GM19395 (cell line): ENCODE measurements around the gene ATAT1.

Experiments
- ATAC-seq: cut with Tn5 transposase; IDR thresholded peaks from one replicate; pipeline ENCODE4 v1.9.1; 2021; ENCODE audit warnings: mild to moderate bottlenecking, moderate library complexity; ENCODE audit not compliant: unreplicated experiment

The ATAT1 gene

DNA sequence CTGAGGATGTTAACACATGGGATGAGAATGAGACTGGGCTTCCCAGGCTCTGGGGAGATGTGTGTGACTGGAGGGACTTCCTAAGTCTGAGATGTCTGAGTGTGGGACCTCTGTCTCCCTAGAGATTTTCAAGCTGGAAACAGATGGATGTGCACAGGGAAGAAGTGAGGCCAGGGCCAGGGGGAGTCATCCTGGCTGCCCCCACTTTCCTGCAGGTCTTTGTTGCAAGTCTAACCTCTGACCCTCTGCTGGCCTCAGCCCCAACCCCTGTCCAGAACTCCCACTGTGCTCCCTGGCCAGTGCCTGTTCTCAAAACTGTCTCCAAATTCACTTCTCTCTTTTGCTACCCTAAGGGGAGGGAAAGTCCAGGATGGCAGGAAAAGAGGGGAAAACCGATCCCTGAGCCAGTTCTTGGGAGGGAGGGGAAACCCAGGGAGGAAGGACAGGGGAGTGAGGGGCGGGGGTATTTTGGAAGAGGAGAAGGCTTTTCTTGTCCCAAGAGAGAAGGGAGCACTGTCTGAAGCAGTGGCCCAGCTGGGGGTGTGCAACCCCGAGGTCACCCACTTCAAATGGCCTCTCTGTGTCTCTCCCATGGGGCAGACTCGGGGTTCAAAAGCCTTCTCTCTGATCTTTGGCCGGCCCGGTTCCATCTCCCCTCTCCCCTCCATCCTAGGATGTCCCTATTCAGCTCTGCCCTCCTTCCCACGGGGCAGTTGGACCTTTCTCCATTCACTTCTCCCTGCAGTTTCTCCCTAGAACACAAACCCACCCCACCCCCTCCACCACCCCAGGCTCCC, 56.7 kb downstream of the ATAT1 start:
- no peak for ATAC-seq

DNA sequence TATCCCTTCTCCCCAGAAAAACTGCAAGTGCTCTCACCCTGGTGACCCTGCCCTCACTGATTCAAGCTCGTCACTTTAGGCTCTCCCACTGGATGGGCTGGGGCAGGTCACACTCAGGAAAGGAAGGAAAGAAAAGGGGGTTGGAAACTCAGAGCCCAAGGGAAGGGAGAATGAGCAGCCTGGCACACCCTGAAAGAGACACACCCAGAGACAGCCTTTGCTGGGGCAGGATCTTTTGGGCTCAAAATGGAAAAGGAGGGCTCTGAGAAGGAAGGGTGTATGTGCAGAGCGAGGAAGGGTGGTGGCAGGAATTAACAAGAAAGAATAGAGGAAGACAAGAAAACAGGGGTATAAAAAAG, 57.3 kb downstream of the ATAT1 start:
- no peak for ATAC-seq

DNA sequence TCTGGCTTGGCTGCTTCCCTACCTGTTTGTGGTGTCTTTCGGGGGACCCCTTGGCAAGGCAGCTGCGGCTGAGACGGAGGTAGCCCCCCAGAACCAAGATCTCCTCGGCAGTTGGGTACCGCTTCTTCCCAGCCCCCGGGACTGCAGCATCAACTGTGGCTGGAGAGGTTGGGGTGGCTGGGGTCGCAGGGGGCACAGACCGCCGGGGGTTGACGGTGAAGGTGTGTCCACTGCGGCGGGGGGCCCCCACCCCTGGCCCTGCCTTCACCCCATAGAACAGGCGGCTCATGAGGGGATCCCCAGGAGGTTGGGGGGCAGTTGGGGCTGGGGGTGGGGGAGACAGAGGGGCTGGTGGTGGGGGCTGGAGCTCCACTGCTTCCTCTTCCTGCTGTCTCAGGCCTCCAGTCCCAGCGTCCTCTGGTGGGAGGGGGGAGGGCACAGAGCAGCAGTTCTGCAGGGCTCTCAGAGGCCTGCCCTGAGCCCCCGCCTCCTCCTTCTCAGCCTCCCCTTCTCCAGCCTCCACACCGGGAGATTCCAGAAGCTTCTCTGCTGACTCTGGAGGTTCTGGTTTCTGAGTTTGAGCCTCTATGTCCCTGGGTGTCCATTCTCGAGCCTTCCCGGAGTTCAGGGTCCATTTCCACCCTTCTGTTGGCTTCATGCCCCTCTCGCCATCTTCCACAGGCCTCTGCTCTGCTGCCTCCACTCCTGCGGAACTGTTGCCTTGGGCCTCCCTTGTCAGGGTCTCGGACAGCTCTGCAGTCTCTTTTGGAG, 57.9 kb downstream of the ATAT1 start:
- no peak for ATAC-seq

DNA sequence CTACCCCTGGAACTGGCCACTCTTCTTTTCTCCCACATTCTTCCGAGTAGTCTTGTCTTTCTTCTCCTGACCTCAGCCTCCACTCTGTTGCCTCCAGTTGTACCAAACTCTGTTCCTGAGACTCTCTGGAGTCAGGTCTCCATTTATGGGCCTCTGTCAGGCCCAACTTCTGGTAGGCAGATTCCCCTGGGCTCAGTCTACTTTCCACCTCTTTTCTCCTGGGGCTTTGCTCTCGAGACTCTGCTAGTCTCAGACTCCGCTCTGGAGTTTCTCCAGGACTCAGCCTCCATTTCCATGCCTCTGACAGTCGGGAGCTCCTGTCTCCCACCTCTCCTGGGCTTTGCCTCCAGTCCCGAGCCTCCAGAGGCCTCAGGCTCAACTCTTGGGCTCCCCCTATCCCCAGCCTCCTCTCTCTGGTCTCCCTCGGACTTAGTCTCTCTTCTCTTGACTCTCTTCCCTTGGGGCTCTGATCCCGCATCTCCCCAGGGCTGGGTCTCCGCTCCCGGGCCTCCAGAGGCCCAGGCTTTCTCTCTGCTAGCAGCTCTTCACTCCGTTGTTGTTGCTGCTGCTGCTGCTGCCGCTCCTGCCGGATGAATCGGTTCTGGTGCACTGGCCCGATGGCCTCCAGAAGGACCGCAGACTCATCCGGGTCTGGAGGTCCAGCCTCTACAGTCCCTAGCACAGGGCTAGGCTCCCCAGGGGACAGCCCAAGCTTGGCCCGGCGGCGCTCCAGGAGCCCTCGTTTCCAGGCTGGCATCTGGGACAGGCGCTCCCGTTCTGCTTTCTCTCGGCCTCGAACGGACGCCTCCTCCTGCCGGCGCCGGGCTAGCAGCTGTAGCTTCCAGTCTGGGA, 58.7 kb downstream of the ATAT1 start:
- ATAC-seq = no peak

DNA sequence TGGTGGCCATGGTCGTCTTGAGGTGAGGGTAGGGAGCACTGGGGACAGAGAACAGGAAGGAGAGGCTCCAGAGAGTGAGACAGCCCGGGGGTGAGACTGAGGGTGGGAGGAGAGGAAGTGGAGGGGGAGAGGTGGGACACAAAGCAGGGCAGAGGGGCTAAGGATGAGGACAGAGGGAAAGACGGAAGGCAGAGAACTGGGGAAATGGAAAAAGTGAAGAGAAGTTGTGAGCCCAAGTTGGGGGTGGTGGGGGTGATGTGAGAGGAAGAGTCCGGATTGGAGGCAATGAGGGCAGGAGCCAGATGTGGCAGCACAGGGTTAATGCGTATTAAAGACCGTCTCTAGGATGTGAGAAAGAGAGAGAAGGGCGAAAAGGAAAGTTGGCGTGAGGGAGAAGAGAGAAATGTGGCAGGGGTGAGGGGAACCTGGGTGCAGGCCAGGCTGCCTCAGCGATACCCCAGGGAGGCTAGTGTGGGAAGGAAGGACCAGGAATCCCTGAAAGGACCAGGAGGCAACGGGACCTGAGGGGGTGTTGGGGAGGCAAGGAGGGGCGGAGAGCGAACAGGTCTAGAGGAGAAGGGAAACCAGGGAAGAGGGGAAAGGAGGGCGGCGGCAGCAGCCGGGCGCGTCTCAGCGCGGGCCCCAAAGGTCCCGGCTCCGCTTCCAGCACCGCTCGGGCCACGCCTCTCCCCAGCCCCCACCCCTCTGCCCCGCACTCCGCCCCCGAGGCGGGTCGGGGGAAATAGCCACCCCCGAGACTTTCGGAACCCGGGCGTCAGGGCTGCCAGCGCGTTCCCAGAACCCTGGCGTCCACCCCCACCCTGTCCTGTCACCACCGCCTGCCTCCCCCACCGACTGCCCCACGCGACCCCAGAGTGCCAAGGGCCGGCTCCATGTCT, 59.6 kb downstream of the ATAT1 start, which contains the start of gene PPP1R18:
TSS of gene PPP1R18 (minus strand) at position 637 of the 899 bp plus-strand sequence. CDS start at position 10, 627 bp downstream.
- ATAC-seq = peak; percentile 7

DNA sequence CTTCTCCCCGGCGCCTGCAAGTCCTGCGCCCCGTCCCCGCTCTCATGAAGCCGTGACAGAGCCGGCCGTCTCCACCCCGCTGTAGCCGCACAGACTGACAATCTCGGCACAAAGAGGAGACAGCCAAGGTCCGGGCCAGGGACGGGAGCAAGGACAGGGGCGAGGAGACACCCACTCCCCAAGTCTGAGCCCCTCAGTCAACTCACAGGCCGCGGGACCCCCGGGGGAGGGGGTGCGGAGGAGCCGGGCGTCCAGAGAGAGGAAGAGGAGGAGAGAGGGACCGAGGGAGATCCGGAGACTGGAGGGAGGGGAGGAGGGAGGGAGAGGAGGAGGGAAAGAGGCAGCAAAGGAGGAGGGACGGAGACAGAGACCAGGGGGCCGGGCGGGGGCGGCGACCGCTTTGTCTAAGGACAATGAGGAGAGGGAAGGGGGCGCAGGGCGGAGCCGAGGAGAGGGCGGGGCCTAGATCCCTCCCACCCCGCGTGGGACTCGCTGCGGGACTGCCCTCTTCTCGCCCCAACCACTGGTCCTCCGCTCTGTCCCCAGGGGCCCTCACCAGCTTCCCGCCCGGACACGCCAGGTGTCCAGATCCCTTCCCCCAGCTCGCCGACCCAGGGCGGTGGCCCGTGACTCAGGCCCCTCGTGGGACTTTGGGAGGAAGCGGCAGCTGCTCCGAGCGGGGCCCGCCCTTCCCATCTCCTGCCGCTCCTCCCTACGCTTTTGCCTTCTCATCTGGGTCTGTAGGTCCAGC, 60.4 kb downstream of the ATAT1 start:
- ATAC-seq = peak; percentile 49

DNA sequence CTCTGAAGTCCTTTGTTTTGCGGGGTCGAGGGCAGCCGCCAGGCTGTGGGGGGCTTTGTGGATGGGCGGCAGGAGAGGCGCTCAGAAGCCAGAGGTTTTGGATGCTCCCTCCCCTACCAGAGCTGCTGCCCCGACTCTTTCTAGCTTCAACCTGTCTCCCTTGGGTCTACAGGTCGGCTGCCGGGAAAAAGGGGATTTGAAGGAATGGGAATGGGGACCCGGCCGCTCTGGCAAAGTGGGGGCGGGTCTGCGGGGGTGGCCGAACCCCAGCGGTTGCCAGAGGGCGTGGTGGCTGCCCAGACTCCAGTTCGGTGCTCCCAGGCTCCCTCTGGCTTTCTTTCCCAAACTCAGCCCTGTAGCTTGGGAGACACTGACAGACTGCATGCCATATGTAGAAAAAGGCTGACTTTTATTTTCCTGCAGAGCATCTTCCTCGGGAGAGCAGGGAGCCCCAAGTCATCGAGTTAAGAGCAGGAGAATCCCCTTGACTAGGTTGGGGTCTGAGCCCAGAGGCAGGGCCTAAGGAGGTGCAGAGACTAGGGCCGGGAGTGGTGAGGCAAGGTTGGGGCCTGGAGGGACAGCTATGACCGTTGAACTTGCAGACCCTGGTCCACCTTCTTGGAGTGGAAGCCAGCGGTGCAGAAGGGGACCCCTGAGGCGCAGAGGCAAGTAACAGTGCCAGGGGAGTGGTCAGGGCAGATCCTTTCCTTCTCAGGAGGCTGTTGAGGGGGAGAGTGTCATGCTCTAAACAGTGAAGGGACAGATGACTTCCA, 61.2 kb downstream of the ATAT1 start:
- no peak for ATAC-seq

DNA sequence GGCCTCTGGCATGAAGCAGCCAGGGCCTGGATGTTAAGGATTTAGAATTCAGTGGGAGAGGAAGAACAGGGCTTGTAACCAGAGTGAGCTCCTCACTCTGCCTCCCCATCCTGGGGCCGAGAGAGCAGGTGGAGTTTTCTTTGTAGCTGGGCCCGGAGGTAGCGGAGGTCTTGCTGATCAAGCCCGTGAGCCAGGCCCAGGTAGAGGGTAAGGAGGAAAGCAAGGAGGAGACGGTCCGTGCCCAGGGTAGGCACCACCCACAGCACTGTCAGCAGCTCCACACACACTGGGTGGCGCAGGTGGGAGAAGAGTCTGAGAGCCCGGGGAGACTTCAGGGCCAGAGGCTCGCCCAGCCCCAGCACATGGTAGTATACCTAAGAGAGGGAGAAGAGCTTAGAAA, 61.9 kb downstream of the ATAT1 start:
- ATAC-seq = no peak

DNA sequence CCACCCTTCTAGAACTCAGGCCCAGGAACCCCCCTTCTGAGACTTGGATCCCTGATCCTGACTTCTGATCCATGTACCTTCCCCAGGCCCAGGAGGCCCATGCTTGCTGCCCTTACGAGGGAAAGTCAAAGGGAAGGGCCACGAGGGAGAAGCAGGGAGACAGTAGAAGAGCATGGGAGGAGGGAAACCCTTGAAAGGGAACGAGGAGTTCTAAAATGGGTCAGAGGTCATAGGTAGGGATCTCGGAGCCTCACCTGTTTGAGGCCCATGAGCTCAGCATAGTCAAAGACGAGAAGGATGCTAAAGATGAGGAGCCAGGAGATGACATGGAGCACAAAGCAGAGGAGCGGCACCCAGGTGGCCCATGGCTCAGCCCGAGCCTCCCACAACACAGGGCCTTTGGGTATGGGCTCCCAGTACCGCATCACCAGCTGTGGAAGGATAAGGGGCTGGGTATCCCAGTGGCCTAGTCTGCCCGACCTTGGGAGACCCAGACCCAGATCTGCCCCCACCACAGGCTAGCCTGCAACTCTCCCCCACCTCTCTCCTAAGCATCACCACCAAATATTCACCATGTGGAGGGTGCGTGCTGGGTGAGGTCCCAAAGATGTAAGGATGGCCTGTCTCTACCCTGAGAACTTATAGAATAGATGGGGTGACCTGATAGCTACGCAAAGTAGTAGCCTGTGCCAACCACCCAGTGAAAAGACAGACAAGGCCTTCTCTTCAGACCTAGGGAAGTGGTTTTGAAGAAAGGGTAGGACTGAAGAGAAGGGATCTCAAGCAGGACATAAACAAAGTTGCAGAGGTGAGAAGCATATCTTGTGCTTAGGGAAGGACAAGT, 62.6 kb downstream of the ATAT1 start:
- no peak for ATAC-seq

DNA sequence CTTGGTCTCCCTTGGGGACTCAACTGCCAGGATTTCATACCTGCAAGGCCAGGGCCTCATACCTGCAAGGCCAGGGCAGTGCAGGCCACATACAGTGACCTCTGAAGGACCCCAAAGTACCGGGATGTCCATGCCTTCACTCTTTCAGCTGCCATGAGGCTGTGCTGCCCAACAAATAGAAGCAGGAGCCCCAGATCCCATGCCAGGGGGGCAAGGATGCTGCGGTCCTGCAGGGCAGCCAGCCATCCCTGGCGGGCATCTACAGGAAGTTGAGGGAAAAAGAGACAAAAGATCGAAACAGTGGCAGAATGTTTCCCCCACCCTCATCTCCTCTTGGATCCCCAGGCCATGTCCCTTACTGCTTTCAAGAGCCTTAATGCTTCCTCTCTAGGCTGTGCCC, 63.3 kb downstream of the ATAT1 start:
- ATAC-seq = no peak

DNA sequence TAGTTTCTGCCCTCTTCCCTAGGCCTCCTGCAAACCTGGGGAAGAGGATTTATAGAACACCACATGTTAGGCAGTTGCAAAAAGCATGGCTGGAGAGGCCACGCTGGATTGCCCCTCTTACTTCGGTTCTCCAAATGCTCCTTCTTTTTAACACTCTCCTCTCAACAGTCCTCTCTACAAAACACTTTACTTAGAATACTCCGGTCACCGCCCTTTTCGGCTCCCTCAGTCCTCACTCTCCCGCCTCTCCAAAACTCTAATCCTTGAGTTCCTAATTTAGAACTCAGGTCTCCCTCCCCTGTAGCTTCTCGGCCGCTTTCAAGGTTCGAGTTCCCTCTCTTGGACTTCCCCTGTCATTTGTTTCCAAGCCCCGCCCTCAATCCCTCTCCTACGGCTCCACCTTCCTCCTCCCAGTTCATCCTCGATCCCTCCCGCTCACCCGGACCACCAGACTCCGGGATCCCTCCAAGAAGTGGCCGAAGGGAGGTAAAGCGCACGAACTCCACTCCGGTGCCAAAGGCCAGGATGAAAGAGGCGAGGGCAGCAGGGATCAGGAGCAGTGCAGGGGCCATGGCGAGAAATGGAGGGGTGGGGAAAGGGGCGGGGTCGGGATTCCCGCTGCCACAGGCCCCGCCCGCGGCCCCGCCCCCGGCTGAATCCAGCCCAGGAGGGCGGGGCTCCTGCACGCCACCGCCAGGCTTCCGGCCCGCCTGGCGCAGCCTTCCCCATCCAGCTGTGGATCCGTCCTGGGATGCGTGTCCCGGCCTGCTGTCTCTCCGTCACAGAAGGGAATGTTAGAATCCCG, 63.9 kb downstream of the ATAT1 start, which contains the start of gene NRM:
TSS of gene NRM (minus strand) at position 582 of the 805 bp plus-strand sequence. CDS start at position 572, 10 bp downstream.
- no peak for ATAC-seq

DNA sequence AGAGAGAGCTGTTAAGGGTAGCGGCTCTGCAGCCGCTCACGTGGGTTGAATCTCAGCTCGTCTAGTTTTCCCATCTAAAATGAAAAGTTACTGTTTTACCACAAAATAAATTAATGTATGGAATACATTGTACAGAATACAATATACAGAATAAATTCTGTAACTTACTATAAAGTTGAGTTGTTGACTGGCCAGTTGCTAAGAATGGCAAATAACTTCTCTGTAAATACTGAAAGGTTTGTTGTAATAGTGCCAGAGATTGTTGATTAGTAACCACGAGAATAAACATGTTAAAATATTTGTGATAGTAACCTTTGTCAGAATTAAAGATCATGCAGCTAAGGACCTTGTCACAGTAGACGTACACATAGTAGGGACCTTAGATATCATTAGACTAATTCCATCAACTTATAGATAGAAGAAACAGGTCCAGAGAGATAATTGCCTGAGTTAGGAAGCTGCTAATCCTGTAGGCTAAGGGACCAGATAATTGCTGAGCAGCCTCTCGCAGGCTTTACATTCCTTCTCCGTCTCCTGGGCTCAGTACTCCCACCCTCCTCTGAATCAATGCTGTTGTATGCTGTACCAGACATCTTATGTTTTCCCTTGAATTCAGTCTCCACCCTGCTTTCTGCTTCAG, 64.7 kb downstream of the ATAT1 start:
- no peak for ATAC-seq
